Lower lobe of right lung (tissue), 2 donors: ENCODE measurements around the gene SYCP1. TPM values are rescaled to one million over a fixed set of nuclear protein-coding genes. Genes with fewer than 3 reads are reported as not detected.

Experiments
- ATAC-seq, 2 donors: fragments of 200-7000 bp; cut with Tn5 transposase; one replicate each; pipeline ENCODE4 v1.9.1; 2020 to 2022; ENCODE audit warnings: mild to moderate bottlenecking in 2 of 2, moderate library complexity in 2 of 2
- DNase-seq: peaks from one replicate; pipeline ENCODE4 v3.0.0-alpha.2; 2020
- H3K27ac ChIP-seq: fragments of 200-600 bp; one replicate; pipeline ENCODE4 v1.8.0; 2022
- H3K27me3 ChIP-seq: fragments of 200-600 bp; one replicate; pipeline ENCODE4 v1.8.0; 2022; ENCODE audit warnings: low read depth
- H3K36me3 ChIP-seq: fragments of 200-600 bp; one replicate; pipeline ENCODE4 v1.8.0; 2022; ENCODE audit warnings: mild to moderate bottlenecking
- H3K4me1 ChIP-seq: fragments of 200-600 bp; one replicate; pipeline ENCODE4 v1.8.0; 2022
- H3K4me3 ChIP-seq: fragments of 200-600 bp; one replicate; pipeline ENCODE4 v1.8.0; 2022; ENCODE audit warnings: mild to moderate bottlenecking
- H3K9me3 ChIP-seq: fragments of 200-600 bp; one replicate; pipeline ENCODE4 v1.8.0; 2022
- CTCF ChIP-seq: fragments of 200-600 bp; IDR thresholded peaks from one replicate; pipeline ENCODE4 v1.8.0; 2022; ENCODE audit warnings: antibody characterized with exemption, mild to moderate bottlenecking
- intact Hi-C: fragments of 100-400 bp; cut with DNase I; formaldehyde crosslinking; loops from one replicate; pipeline ENCODE4 v1.11.0; 2022
- total RNA-seq: library from RNA; stranded (reverse); fragmentation: NEBNext Ultra II Directional; extraction: Animal tissue kit (Norgen Biotek cat#: 25700); gene quantifications from one replicate; pipeline ENCODE4 v1.2.1, GENCODE V29; 2021
- donor health status: DM: no; HTN: yes; CAD: no; lungs with severe emphysema.

The SYCP1 gene
- total RNA-seq, 1 donor from 2014 or later, result not detected

- intact Hi-C loops, result no loop called here
- TF ChIP-seq CTCF, result no peak
- Histone ChIP-seq H3K9me3 (no peaks in the 10 kb centered on the region), H3K27me3 (no peaks in the 10 kb centered on the region), H3K27ac (no peak overlapping the region), H3K4me1 (no peaks in the 10 kb centered on the region), H3K4me3 (no peak overlapping the region), H3K36me3 (no peaks in the 10 kb centered on the region)
- DNase-seq (no peak), ATAC-seq (no peak)
Measured at GRCh38 chr1:115021145-115021544, 166.5 kb downstream of the SYCP1 start.

DNA sequence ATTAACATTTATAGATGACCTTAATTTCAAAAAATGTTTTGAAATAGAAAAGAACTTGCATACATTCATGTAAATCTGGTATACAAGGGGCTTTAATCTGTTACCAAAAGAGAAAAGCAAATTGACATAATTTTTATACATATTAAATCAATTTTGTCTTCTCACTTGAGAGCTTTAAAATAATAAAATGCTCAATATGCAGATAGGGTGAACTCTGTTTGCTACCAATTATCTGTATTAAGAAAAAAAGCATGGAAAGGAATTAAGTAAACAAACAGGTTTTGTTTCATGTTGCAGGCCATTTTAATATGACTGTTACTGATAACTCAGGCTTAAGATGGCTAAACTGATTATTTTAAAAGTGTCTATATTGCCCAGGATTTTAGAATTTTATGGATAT lies 168.9 kb downstream of the SYCP1 start:
- Histone ChIP-seq H3K27ac (no peak overlapping the region), H3K4me3 (no peak overlapping the region), H3K27me3 (no peaks in the 10 kb centered on the region), H3K36me3 (no peaks in the 10 kb centered on the region), H3K9me3 (no peaks in the 10 kb centered on the region), H3K4me1 (no peaks in the 10 kb centered on the region)
- no peak for TF ChIP-seq CTCF
- DNase-seq (no peak), ATAC-seq (no peak)
- intact Hi-C loops, result no loop called here

DNA sequence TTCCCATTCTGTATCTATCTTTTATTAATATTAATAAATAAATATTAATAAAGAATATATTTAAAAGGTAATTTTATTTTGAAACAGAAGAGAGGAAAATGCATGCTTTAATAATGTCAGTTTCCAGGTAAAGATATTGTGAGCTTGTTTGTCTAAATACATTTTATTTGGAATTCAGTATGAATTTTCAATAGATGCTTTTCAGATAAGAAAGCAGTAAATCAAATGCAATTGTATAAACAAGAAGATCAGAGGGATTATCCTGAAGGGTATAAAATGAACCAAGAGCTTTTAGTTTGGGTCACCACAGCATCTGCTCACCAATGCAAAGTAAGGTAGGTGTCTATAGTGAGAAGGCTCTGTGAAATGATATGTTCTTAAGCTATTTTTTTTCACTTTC lies 174.9 kb downstream of the SYCP1 start, which contains the start of gene TSHB:
Gene TSHB, plus strand, starts transcription at position 301 of the 400 bp plus-strand sequence. CDS start 3,537 bp downstream, outside the sequence.
- TF ChIP-seq CTCF, result no peak
- no peak within 1 kb of the TSS for H3K4me3 ChIP-seq
- intact Hi-C loops, result no loop called here
- DNase-seq (no peak), ATAC-seq (no peak)
- H3K27me3 ChIP-seq, result no peaks in the 10 kb centered on the region
- no peaks in the 10 kb centered on the region for H3K36me3 ChIP-seq
- no peak within 1 kb of the TSS for H3K27ac ChIP-seq
- H3K9me3 ChIP-seq, result no peaks in the 10 kb centered on the region
- H3K4me1 ChIP-seq, result no peaks in the 10 kb centered on the region

DNA sequence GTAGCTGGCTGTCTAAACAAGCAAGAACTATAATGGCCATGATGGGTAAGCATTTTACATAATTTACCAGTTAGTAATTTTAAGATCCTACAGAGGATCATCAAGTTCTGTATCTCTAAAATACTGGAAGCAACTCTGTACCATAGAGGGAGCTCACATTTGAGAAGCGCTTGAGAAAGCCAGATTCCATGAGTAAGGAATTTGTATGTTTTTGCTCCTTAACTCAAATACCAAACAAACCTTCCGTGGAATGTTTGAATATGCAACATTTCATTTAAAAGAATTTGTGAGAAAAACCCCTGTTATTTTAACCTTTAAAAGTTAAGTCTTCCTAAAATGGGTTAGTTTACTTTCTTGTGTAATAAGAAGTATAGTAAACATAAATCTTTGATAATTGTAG lies 176.9 kb downstream of the SYCP1 start:
- no peak for DNase-seq
- ATAC-seq, result no peak
- intact Hi-C loops, result no loop called here
- Histone ChIP-seq H3K27ac (no peak overlapping the region), H3K36me3 (no peaks in the 10 kb centered on the region), H3K4me3 (no peak overlapping the region), H3K4me1 (no peaks in the 10 kb centered on the region), H3K27me3 (no peaks in the 10 kb centered on the region), H3K9me3 (no peaks in the 10 kb centered on the region)
- TF ChIP-seq CTCF, result no peak

GRCh38 chr1:115035652-115036051 lies 181.0 kb downstream of the SYCP1 start:
- DNase-seq, result no peak
- intact Hi-C loops, result no loop called here
- H3K4me1 ChIP-seq, result no peaks in the 10 kb centered on the region
- ATAC-seq, result no peak
- H3K27me3 ChIP-seq, result no peaks in the 10 kb centered on the region
- H3K4me3 ChIP-seq, result no peak overlapping the region
- no peaks in the 10 kb centered on the region for H3K36me3 ChIP-seq
- H3K9me3 ChIP-seq, result no peaks in the 10 kb centered on the region
- H3K27ac ChIP-seq, result no peak overlapping the region
- TF ChIP-seq CTCF, result no peak
